NCI-H345 (cell line): ENCODE data around the gene EXOC2.

Experiments
- DNase-seq: peaks from one replicate; lab custom pipeline; 2025; lab: John Stamatoyannopoulos, UW

EXOC2 gene

DNA sequence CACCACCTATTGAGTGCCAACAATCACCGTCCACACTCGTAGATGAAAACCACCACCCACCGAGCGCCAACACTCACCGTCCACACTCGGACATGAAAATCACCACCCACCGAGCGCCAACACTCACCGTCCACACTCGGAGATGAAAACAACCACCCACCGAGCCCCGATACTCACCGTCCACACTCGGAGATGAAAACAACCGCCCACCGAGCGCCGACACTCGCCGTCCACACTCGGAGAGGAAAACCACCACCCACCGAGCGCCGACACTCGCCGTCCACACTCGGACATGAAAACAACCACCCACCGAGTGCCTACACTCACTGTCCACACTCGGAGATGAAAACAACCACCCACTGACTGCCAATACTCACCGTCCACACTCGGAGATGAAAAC lies 172.1 kb downstream of the EXOC2 start:
- no peak for DNase-seq

DNA sequence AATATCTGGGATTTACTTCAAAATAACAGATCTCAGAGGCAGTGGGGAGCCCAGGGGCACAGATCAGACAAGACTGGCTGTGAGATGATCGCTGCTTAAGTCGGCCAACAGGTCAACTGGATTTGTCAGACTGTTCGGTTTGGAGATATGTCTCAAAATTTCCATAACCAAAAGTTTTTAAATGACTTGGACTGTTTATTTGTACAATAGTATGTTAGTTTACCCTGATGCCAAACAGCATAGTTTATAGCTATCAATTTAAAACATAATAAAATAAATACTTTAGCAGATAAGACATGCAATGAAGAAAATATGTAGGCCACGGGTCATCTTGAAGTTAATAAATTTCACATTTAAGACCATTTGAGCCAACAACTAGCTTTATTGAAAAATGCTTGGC lies 174.7 kb downstream of the EXOC2 start:
- DNase-seq: no peak

DNA sequence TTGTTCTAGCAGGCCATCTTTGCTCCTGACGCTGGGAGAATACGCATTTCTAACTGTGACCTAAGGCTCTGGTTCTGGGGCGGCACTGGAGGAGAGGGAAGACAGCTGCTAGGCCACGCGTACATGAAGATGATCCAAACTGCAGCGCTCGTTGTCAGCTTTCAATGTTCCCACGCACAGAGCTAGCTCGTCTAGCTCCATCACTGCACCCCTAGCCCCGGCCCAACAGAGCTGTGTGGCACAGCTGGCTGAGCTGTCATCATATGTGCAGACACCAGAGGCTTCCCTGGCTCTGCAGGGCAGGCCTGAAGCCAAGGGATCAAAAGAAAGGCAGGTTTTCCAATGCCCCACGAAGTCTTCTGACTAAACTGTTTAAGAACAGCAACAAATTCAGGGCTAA lies 176.7 kb downstream of the EXOC2 start:
- DNase-seq: no peak

DNA sequence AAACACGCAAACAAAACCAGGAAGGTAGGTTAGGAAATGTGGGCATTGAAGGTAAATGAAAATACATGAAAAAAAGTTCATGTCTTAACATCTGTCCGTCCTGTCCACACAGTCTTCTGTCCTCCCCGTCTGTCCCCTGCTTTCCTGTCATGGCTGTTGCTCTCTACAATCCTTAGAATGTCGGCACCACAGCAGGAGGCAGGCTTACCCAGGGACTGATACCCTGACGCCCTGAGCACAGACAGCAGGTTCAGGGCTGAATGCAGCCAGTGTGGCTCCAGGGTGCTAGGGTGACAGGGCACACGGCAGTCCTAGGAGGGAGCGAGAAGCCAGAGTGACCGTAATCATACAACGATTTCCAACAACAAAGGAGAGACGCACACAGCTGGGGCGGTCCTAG lies 177.7 kb downstream of the EXOC2 start:
- no peak for DNase-seq

DNA sequence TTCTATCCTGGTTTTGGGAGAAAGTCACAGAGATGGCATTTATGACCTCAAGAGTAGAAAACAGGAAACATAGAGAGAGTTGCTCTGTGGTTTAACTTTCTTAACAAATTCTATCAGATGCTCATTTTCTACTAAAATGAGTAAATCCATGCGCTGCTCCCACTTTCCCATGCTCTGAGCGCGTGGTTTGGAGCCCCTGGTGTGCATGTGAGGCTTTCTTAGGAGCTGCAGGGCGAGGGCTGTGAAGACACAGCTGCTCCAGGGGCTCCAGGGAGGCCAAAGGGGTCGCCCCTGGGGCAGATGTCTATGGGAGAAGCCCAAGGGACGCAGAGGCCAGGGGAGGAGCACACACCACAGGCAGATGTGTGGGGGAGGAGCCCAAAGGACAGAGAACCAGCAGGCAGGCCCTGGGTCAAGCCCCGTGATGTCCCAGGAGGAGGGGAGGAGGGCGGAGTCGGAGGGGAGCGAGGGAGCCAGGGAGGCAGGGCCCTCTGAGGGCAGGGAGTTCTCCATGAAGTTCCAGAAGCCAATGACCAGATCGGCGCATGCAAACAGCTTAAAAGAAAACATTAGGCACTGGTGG lies 178.5 kb downstream of the EXOC2 start:
- no peak for DNase-seq

DNA sequence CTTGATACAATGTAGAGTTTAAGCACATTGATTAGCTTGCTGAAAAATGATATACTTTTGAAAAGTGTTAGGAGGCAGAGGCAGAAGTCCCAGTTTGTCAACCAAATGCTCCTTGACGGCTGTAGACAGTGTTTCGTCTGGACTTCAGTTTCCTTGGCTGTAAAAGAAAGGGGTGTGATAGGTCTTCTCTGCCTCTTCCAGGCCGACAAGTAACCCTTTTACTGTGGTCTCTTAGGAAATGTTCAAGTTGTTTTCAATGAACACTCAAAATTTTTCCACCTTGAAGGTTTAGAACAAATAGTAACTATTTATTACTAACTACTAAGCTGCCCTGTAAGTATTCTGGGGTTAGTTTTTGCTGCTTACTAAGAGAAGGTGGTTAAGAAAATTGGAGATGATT lies 179.0 kb downstream of the EXOC2 start:
- DNase-seq: no peak

DNA sequence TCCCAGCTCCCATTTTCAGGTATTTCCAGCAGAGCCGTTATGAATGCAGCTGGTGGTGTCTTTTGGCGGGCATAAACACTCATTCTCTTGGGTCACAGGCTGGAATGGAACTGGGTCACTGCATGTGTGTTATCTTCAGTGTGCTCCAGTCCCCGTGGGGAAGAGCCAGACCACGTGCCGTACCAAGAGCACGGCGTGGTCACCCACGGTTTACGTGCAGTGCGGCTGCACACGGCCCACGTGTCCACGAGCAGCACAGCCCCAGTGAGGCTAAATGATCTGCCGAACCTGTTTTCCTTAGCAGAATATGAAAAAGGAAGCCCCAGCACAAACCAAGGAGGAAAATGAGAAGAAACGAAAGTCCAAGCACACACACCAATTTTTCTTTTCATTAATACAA lies 179.9 kb downstream of the EXOC2 start:
- no peak for DNase-seq

DNA sequence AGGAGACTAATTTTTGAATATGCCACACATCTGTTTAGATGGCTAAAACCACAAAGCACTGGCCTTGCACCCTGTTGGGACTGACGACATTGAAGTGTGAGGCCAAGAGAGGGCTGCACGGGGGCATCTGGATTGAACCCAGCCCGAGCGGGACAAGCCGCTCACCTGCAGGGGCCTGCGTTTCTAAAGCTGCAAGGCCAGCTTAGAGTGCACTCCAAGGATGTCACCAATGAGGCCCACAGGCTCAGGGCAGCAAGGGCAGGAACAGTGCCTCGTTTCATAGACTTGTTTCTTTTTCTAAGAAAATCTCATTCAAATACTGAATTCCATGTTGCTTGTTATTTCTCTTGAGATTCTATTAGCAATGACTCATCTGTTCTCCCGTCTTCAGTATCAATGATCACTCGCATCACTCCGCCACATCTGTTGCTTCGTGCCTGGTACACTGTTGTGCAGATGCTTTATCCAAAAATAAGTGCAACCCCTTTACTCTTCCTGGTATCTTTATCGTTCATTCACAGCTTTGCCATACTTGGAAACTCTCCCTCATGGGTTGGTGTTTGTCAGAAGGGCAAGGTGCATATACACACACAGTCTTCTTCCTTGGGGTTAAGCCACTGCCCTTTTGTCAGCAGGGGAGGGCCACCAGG lies 181.3 kb downstream of the EXOC2 start:
- DNase-seq: no peak

DNA sequence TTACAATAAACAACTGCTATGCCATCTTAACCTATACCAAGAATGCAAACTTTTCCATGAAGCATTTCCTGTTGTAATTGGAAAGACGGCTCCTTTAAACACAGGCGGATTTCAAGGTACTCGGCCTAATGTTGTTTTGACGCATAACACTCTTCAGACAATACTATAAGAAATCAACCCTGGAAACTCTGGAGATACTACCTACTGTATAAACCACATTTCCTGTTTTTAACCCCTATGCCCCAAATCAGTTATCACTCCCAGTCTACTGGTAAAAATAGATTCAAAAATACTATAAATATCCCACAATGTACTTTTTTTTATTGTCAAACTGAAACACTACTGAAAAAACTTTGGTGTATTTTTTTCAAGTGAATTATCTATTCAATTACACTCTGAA lies 183.3 kb downstream of the EXOC2 start:
- DNase-seq: no peak

DNA sequence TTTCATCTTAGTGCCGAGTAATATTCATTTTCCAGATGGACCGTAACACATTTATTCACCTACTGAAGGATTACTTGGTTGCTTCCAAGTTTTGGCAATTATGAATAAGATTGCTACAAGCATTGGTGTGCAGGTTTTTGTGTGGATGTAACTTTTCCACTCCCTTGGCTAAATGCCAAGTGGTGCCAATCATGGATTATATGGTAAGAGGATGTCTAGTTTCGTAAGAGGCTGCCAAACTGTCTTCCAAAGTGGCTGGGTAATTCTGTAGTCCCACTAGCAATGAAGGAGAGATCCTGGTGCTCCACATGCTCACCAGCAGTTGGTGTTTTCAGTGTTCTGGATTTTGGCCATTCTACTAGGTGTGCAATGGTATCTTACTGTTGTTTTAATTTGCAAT lies 184.3 kb downstream of the EXOC2 start:
- DNase-seq: no peak

DNA sequence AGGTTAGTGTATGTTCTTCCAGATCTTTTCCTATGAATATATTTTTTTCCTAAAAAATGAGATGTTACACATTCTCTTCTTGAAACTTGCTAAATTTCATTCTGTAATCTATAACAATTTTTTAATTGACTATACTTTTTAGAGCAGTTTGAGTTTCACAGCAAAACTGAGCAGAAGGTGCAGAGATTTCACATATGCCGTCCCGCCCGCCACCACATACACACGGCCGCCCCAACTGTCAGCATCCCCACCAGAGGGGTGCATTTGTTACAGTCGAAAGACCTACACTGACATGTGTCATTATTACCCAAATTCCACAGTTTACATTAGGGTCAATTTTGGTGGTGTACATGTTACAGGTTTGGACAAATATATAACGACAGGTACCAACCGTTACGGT lies 184.9 kb downstream of the EXOC2 start:
- DNase-seq: no peak

DNA sequence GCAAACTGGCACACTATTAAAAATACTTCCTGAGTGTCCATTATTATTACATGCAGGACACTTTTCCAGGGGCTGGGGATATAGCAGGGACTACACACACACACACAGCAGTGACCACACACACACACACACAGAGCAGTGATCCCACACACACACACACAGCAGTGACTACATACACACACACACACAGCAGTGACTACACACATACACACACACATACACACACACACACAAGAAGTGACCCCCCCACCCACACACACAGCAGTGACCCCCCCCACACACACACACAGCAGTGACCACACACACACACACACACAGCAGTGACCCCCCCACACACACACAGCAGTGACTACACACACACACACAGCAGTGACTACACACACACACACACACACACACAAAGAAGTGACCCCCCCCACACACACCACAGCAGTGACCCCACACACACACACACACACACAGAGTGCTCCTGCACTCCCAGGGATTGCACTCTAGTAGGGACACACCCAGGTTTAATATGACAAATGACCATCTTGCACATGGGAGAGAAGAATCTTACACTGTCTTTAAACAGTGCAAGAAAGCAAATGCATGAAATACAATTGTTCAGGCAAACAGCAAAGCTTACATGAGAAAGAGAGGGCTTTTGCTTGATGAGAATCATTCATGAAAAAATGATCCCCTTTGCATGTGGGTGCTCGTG lies 185.9 kb downstream of the EXOC2 start:
- DNase-seq: no peak

DNA sequence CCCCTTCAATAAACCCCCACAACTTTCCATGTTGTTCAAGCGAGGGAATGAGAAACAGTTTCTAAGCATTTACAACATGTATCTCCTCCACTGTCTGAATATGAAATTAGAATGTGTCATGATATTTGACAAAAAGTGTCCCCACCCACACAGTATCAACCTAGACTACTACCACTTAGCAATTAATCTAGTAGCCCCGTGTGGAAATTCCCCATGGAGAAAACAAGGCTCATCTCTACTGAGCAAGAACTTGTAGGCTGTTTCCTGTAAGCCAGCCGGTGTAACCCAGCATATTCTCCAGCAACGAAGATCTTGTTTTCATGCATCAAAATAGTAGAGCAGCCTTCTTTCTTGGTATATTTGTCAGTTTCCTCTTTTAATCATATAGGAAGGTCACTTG lies 186.4 kb downstream of the EXOC2 start:
- no peak for DNase-seq

DNA sequence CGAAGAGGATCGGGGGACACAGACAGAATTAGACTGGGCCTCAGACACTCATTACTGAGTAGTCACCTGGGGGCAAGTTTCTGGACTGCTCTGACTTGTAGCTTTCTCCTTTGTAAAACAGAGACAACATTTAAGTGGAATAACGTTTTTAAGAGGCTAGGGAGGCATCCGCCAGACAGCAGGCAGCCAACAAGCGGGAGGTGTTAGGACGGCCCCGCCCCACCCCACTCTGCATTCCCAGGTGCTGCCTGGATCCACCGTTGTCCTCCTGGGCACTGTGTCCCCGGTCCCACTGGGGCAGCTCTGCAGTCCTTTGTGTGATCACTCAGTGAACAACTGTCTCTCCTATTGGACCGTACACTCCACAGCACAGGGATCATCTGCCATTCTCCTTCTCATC lies 187.6 kb downstream of the EXOC2 start:
- no peak for DNase-seq

DNA sequence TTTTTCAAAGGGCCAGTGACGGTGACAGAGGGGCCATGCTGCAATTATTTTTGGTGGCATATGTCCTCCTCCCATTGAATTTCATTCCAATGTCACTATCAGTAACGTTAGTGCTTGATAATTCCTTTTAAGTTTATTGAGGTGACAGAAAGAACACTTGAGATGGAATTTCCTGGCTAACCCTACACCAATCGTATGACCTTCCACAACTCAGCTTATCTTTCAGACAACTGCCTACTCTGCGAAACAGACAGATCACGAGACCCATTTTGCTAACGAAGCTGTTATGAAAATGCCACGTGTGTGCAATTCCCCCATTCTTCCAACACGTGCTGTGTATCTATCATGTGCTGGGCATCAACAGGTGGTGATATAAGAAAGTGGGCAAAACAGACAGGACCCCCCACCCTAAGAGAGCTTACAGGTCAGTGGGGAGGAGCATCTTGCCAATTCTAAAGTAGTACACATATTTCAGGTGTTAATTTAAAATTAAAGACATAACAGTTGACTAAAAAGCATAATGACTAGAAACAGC lies 188.4 kb downstream of the EXOC2 start:
- DNase-seq: no peak

DNA sequence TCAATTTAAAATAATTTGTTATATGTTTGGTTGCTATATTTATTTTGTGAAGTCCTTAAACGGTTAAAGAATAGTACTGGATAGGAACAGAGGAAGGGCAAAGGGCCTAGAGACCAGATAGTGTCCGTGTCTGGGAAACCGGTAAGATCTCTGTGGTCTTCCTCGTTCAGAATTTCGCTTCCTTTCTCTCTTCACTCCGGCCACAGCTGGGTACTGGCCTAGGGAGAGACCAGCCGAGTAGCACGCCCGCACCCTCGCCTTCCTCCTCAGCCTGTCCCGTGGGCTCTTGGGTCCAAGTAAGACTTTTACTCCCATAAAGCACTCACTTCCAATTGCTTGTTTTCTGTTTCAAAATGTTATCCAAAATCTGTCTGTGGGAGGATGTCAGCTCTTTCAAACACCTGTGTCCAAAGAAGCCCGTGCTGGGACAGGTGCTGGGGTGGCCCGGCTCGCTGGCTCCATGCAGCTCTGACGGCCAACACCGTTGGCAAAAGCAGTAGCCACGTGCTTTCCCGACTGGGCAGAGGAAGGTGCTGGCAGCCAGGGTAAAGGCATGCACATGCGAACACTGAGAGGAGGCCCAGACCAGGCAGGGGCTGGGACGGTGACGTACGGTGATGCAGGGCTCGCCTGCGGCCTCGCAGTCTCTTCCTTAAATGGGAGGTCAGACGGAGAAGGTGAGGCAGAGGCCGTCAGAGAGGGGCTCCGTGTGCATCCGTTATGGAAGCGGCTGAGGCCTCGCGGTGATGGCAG lies 189.2 kb downstream of the EXOC2 start:
- no peak for DNase-seq

DNA sequence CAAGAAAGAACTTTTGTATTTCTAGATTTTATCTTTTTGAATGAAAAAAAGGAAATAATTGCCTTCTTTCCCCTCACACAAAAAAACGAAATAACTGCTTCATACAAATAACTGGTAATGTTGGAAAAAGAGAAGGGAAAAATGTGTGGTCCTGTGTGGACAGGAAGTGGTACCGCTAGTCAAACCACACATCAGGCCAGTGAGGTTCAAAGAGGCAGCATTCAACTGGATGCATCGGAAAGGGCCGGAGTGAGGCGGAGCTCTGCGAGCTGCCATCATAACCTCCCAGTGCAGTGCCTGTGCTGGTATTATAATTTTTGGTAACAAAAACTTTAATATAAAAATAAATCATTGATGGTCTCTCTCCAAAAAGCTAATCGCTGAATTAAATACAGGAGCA lies 190.2 kb downstream of the EXOC2 start:
- DNase-seq: no peak

DNA sequence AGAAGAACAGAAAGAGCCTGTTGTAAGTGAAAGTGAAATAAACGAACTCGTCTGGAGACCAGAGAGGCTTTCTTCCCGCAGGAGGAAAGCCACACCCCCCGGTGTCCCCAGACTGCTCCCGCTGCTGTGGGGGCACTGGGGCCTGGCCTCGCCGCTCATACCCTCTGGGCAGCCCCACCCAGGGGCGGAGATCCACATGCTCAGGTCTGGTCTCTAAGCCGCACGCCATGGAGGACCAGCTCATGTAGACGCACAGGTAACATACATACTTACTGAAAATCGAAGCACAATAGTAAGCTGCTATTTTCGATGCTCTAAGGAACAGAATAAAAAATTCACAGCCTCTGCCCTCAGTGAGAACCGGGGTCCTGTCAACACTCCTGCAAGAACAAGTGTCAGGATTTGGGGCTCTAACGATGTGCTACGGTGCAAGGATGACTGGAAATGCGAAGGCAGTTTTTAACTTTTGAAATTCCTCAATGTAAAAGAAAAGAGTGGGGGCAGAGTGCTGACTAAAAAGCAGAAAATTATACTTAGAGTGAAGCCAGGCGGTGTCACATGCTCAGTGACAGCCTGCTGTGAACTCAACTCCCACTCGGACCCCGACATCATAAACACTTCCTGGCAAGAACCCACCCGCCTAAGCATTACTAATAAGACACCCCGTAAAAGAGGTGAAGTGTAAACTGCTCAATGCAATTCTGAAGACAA lies 190.9 kb downstream of the EXOC2 start:
- no peak for DNase-seq

DNA sequence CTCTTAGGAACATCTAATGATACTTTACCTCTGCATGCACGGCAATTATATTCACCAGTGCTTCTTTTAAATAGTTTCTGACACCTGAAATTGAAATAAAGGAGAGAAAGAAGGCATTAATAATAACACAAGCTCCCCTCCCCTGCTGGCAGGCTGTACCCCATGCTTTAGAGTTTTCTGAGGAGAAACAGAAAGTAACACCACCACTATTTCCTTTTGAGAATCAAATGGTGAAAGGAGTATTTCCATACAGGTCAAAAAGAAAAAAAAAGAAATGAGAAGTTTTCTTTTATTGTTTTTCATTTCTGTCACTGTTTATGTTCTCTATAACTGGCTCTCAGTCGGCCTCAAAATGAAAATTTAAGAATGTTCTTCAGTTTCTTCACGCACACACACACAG lies 193.3 kb downstream of the EXOC2 start:
- no peak for DNase-seq

DNA sequence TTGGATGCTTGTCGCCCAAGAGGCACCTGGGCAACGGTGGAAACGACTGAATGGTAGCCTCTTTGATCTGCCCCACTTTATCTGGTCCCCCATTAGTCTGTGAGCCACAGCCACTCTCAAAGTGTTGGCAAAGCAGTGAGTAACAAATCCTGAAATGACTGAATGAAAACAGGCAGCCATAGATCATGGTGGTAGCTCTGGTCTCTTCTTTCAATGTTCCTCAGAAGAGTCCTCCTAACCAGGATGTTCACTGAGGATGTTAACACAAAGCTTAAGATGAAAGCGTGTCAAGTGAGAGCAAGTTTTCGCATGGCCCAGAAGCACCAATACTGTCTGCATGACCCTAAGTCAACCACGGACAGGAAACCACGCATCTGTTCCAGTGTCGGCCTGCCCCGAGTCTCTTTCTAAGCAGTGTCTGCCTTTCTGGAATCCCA lies 194.1 kb downstream of the EXOC2 start:
- DNase-seq: no peak

DNA sequence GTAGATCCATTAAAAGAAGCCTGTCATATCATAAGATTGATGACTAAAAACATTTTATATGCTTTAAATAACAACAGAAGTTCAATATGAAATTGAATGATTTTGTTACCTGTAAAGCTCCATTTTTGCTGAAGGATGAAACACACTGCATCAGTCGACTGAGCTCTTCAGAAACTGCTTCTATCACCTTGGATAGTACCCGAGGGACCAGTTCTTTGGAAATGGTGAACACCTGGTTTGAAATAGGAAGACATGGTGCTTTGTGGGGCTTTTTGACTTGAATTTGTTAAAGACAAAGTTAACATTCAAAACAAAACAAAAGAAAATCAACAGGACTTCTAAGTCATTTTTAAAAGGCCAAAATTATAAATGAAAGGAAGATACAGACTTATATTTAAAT lies 195.7 kb downstream of the EXOC2 start:
- DNase-seq: no peak

DNA sequence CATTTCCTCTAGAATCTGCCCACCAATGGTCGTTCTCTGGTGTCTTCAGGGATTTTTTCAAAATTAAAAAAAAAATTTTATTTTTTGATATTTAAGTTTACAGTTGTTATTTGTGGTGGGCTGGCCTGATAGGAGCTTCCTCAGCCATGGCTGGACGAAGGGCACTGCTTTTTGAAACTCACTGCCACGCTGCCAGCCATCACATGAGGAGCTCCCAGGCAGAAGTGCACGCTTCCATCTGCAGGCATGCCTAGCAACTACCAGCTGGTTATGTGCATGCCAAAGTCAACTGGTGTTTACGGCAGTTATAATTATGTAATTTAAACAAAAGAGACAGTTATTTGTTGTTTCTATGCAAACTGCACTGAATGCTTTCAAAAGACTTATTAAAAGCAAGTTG lies 196.3 kb downstream of the EXOC2 start:
- DNase-seq: no peak
